Neural progenitor cell (in vitro differentiated cells): ENCODE data around the gene RASGEF1B. TPM values are rescaled to one million over a fixed set of nuclear protein-coding genes. Genes with fewer than 3 reads are reported as not detected.

Experiments
- DNase-seq: peaks from one replicate; pipeline ENCODE4 v3.0.0-alpha.2; 2016; ENCODE audit warnings: low spot score
- H2AFZ ChIP-seq: fragments of 200-600 bp; sonication (generic); replicated peaks from 2 replicates; pipeline ENCODE4 v1.6.1; 2016; ENCODE audit warnings: antibody characterized with exemption
- H3F3A ChIP-seq: fragments of 200-600 bp; sonication (generic); 2 replicates; pipeline ENCODE4 v1.6.1; 2016; ENCODE audit warnings: antibody characterized with exemption, low read depth
- H3K27ac ChIP-seq: fragments of 200-600 bp; sonication (generic); 2 replicates; pipeline ENCODE4 v1.5.1; 2016; ENCODE audit warnings: mild to moderate bottlenecking
- H3K27me3 ChIP-seq: fragments of 200-600 bp; sonication (generic); 2 replicates; pipeline ENCODE4 v1.6.1; 2016; ENCODE audit warnings: mild to moderate bottlenecking, moderate library complexity
- H3K36me3 ChIP-seq: fragments of 200-600 bp; sonication (generic); 2 replicates; pipeline ENCODE4 v1.5.1; 2016
- H3K4me1 ChIP-seq: fragments of 200-600 bp; sonication (generic); 2 replicates; pipeline ENCODE4 v1.6.1; 2016; ENCODE audit warnings: mixed run types
- H3K4me2 ChIP-seq: fragments of 200-600 bp; sonication (generic); 2 replicates; pipeline ENCODE4 v1.6.1; 2016
- H3K4me3 ChIP-seq: fragments of 200-600 bp; sonication (generic); 2 replicates; pipeline ENCODE4 v1.5.1; 2016
- H3K79me2 ChIP-seq: fragments of 200-600 bp; sonication (generic); 2 replicates; pipeline ENCODE4 v1.6.1; 2016; ENCODE audit warnings: low read depth
- H3K9ac ChIP-seq: fragments of 200-600 bp; sonication (generic); 2 replicates; pipeline ENCODE4 v1.6.1; 2016
- H3K9me3 ChIP-seq: fragments of 200-600 bp; sonication (generic); 2 replicates; pipeline ENCODE4 v1.5.1; 2016; ENCODE audit warnings: low read depth
- H4K20me1 ChIP-seq: fragments of 200-600 bp; sonication (generic); 2 replicates; pipeline ENCODE4 v1.6.1; 2016; ENCODE audit warnings: low read depth
- H3K27ac Mint-ChIP-seq: 3 replicates; pipeline ENCODE4 v1.8.0; 2021; ENCODE audit warnings: mixed read lengths
- H3K27me3 Mint-ChIP-seq: 2 replicates; pipeline ENCODE4 v1.8.0; 2022; ENCODE audit warnings: low read depth, mild to moderate bottlenecking, inconsistent platforms, moderate library complexity, mixed read lengths; ENCODE audit not compliant: insufficient read depth
- H3K36me3 Mint-ChIP-seq: 3 replicates; pipeline ENCODE4 v1.8.0; 2021; ENCODE audit warnings: mixed read lengths
- H3K4me1 Mint-ChIP-seq: 3 replicates; pipeline ENCODE4 v1.8.0; 2021; ENCODE audit warnings: mixed read lengths
- H3K4me3 Mint-ChIP-seq: 3 replicates; pipeline ENCODE4 v1.8.0; 2021; ENCODE audit warnings: mild to moderate bottlenecking, moderate library complexity, mixed read lengths
- H3K9me3 Mint-ChIP-seq: 3 replicates; pipeline ENCODE4 v1.8.0; 2020; ENCODE audit warnings: mixed read lengths
- CTCF ChIP-seq: fragments of 200-600 bp; sonication (generic); IDR thresholded peaks from 2 replicates; pipeline ENCODE4 v1.5.1; 2017; ENCODE audit warnings: antibody characterized with exemption, mild to moderate bottlenecking
- EZH2 ChIP-seq: fragments of 200-600 bp; sonication (generic); IDR thresholded peaks from 2 replicates; pipeline ENCODE4 v1.6.1; 2017; ENCODE audit warnings: antibody characterized with exemption, mild to moderate bottlenecking, moderate library complexity
- EZH2phosphoT487 ChIP-seq: fragments of 200-600 bp; sonication (generic); IDR thresholded peaks from 2 replicates; pipeline ENCODE4 v1.6.1; 2017; ENCODE audit warnings: antibody characterized with exemption
- total RNA-seq: library from RNA; depleted of rRNA; stranded (reverse); fragments of >200 nt; gene quantifications from 2 replicates; pipeline ENCODE4 v1.2.3, GENCODE V29; 2015; ENCODE audit warnings: low replicate concordance

RASGEF1B gene
- total RNA-seq, 1 donor from 2014 or later = 9.4 TPM

GRCh38 chr4:81454499-81454898 lies 17.2 kb downstream of the RASGEF1B start:
- Histone ChIP-seq H3K9ac (no peak overlapping the region), H3F3A (no peaks in the 10 kb centered on the region), H3K4me1 (no peaks in the 10 kb centered on the region), H4K20me1 (no peaks in the 10 kb centered on the region), H3K4me3 (no peak overlapping the region), H2AFZ (no peak overlapping the region), H3K9me3 (no peaks in the 10 kb centered on the region), H3K4me2 (no peak overlapping the region), H3K79me2 (no peaks in the 10 kb centered on the region), H3K27me3 (no peaks in the 10 kb centered on the region), H3K36me3 (peaks cover 3% of the 10 kb centered on the region), H3K27ac (no peak overlapping the region)
- TF ChIP-seq CTCF (no peak), EZH2 (no peak), EZH2phosphoT487 (no peak)
- no peak overlapping the region for H3K27ac Mint-ChIP-seq
- H3K9me3 Mint-ChIP-seq = no peaks in the 10 kb centered on the region
- H3K4me1 Mint-ChIP-seq = peaks cover 3% of the 10 kb centered on the region
- peaks cover 10% of the 10 kb centered on the region for H3K36me3 Mint-ChIP-seq
- no peak for DNase-seq
- no peaks in the 10 kb centered on the region for H3K27me3 Mint-ChIP-seq
- H3K4me3 Mint-ChIP-seq = no peak overlapping the region

DNA sequence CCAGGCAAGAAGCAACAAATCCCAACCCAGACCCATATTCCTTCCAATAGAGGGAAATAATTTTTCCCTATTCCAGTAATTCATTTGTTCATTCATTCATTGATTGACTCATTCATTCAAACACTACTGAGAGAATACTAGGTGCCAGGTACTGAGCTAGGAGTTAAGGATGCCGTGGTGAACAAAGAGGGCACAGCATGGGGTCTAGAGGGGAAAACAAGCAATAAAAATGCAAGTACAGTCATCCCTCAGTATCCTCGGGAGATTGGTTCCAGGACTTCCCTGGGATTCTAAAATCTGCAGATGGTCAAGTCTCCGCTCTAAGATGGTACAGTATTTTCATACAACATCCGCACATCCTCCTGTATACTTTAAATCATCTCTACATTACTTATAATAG lies 18.7 kb downstream of the RASGEF1B start:
- H3K36me3 ChIP-seq = peaks cover 3% of the 10 kb centered on the region
- H3K27me3 ChIP-seq = no peaks in the 10 kb centered on the region
- DNase-seq = no peak
- Mint-ChIP-seq H3K9me3 (no peaks in the 10 kb centered on the region), H3K4me3 (no peak overlapping the region), H3K27me3 (no peaks in the 10 kb centered on the region), H3K36me3 (peaks cover 10% of the 10 kb centered on the region), H3K4me1 (no peaks in the 10 kb centered on the region), H3K27ac (no peak overlapping the region)
- H3K9ac ChIP-seq = no peak overlapping the region
- no peak for TF ChIP-seq EZH2
- no peak for TF ChIP-seq CTCF
- no peak for TF ChIP-seq EZH2phosphoT487
- no peak overlapping the region for H3K4me3 ChIP-seq
- H3K79me2 ChIP-seq = no peaks in the 10 kb centered on the region
- H3K9me3 ChIP-seq = no peaks in the 10 kb centered on the region
- H3K4me2 ChIP-seq = no peak overlapping the region
- no peak overlapping the region for H3K27ac ChIP-seq
- no peaks in the 10 kb centered on the region for H3F3A ChIP-seq
- no peaks in the 10 kb centered on the region for H3K4me1 ChIP-seq
- H2AFZ ChIP-seq = no peak overlapping the region
- no peaks in the 10 kb centered on the region for H4K20me1 ChIP-seq

GRCh38 chr4:81452452-81453006 lies 19.2 kb downstream of the RASGEF1B start:
- Mint-ChIP-seq H3K4me1 (no peaks in the 10 kb centered on the region), H3K36me3 (peaks cover 8% of the 10 kb centered on the region), H3K27ac (no peak overlapping the region), H3K9me3 (no peaks in the 10 kb centered on the region), H3K27me3 (no peaks in the 10 kb centered on the region), H3K4me3 (no peak overlapping the region)
- H3K4me1 ChIP-seq = no peaks in the 10 kb centered on the region
- no peak overlapping the region for H3K4me3 ChIP-seq
- H4K20me1 ChIP-seq = no peaks in the 10 kb centered on the region
- H3K36me3 ChIP-seq = peaks cover 3% of the 10 kb centered on the region
- H3K9me3 ChIP-seq = no peaks in the 10 kb centered on the region
- no peak overlapping the region for H3K4me2 ChIP-seq
- no peak for TF ChIP-seq CTCF
- no peaks in the 10 kb centered on the region for H3F3A ChIP-seq
- no peak for DNase-seq
- H3K79me2 ChIP-seq = no peaks in the 10 kb centered on the region
- no peak overlapping the region for H3K9ac ChIP-seq
- H2AFZ ChIP-seq = no peak overlapping the region
- H3K27ac ChIP-seq = no peak overlapping the region
- no peaks in the 10 kb centered on the region for H3K27me3 ChIP-seq
